Left lung (tissue), 10 donors: ENCODE data around the gene PCID2. TPM values are rescaled to one million over a fixed set of nuclear protein-coding genes. Genes with fewer than 3 reads are reported as not detected.

ENCODE experiments used
- ATAC-seq: fragments of 200-7000 bp; cut with Tn5 transposase; one replicate; pipeline ENCODE4 v1.9.1; 2020; ENCODE audit warnings: moderate library complexity
- DNase-seq, 4 donors: peaks; one replicate each; pipeline ENCODE4 v3.0.0-alpha.2; 2013 to 2020
- H3K27ac ChIP-seq, 2 donors: fragments of 200-600 bp; sonication (generic) in 1 of 2; one replicate each; pipeline versions ENCODE4 v1.5.0 to v1.8.0; 2020 to 2021
- H3K27me3 ChIP-seq, 2 donors: fragments of 200-600 bp; sonication (generic) in 1 of 2; one replicate each; pipeline versions ENCODE4 v1.5.0 to v1.8.0; 2020 to 2021
- H3K36me3 ChIP-seq, 2 donors: fragments of 200-600 bp; sonication (generic) in 1 of 2; one replicate each; pipeline versions ENCODE4 v1.5.0 to v1.8.0; 2020 to 2021
- H3K4me1 ChIP-seq, 2 donors: fragments of 200-600 bp; one replicate each; pipeline ENCODE4 v1.8.0; 2021
- H3K4me3 ChIP-seq, 2 donors: fragments of 200-600 bp; sonication (generic) in 1 of 2; one replicate each; pipeline versions ENCODE4 v1.5.0 to v1.8.0; 2020 to 2021; ENCODE audit warnings: mild to moderate bottlenecking in 1 of 2
- H3K9me3 ChIP-seq, 2 donors: fragments of 200-600 bp; sonication (generic) in 1 of 2; one replicate each; pipeline versions ENCODE4 v1.5.0 to v1.8.0; 2020 to 2021
- CTCF ChIP-seq, 2 donors: fragments of 200-600 bp; sonication (generic) in 1 of 2; IDR thresholded peaks; one replicate each; pipeline versions ENCODE4 v1.5.0 to v1.8.0; 2021; ENCODE audit warnings: antibody characterized with exemption in 2 of 2
- intact Hi-C, 2 donors: fragments of 100-400 bp; cut with DNase I; formaldehyde crosslinking; loops; one replicate each; pipeline versions ENCODE4 v1.11.2 to v1.14.2; 2022
- polyA plus RNA-seq, 6 donors: library from polyadenylated mRNA; unstranded; fragments of 120-200 nt; gene quantifications; one replicate each; pipeline ENCODE4 v1.2.1, GENCODE V29; 2013; ENCODE audit not compliant: insufficient read length in 6 of 6
- total RNA-seq, 2 donors: library from RNA; stranded (reverse); fragmentation: NEBNext Ultra II Directional; extraction: Animal tissue kit (Norgen Biotek cat#: 25700); gene quantifications; one replicate each; pipeline ENCODE4 v1.2.1, GENCODE V29; 2021
- donor health status: DM: no; HTN: yes; CAD: no.
- donor health status: DM: no; HTN: no; CAD: no.

Gene PCID2
- total and polyA plus RNA-seq, 8 donors: 30.5 to 79.7 (median 70.9) TPM

DNA sequence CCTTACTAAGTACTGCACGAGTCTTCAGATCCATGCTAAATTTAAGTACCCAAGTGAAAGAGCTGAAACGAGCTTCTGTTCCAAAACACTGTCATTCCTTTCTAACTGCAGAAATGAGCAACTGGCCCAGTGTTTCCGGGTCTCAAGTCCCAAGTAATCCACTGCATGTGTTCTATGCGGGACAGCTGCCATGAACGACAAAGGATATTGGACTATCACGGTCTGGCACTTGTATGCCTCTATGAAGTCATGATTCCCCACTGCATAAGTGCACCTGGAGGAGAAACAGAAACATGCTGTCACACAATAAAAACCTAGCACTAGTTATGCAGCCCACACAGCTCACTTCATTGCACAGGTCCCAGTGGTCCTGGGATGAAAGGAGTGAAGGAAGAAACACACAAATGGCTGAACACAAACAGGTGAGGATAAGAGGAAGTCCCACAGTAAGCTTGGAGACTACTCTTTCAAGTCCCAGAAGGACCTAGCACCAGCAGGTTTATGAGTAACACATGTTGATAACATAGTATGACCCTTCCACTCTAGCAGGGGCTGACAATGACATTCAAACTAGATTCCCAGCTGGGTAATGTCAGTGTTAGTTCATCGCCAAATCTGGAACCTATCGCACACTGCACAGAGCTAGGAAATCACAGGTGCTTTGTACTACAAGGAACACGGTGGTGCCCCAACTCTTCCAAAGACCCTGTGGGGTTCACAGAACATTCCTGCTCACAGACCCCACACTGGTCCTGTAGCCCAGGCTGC lies 11.3 kb downstream of the PCID2 start:
- Histone ChIP-seq H3K36me3 (peaks cover 0 to 74% of the 10 kb centered on the region in 2 donors), H3K9me3 (no peaks in the 10 kb centered on the region), H3K27me3 (no peaks in the 10 kb centered on the region), H3K4me3 (no peak overlapping the region), H3K4me1 (no peaks in the 10 kb centered on the region), H3K27ac (no peak overlapping the region)
- intact Hi-C loops: no loop called here
- no peak for TF ChIP-seq CTCF (IDR thresholded peaks at IDR 0.05)
- ATAC-seq (no peak), DNase-seq (no peak)

- Histone ChIP-seq H3K27ac (no peak overlapping the region), H3K27me3 (no peaks in the 10 kb centered on the region), H3K9me3 (no peaks in the 10 kb centered on the region), H3K4me3 (no peak overlapping the region), H3K4me1 (no peaks in the 10 kb centered on the region), H3K36me3 (peaks cover 0 to 87% of the 10 kb centered on the region in 2 donors)
- intact Hi-C loops: no loop called here
- ATAC-seq (no peak), DNase-seq (no peak)
- TF ChIP-seq CTCF (IDR thresholded peaks at IDR 0.05): no peak
Observed at GRCh38 chr13:113195360-113195759, 13.1 kb downstream of the PCID2 start.

DNA sequence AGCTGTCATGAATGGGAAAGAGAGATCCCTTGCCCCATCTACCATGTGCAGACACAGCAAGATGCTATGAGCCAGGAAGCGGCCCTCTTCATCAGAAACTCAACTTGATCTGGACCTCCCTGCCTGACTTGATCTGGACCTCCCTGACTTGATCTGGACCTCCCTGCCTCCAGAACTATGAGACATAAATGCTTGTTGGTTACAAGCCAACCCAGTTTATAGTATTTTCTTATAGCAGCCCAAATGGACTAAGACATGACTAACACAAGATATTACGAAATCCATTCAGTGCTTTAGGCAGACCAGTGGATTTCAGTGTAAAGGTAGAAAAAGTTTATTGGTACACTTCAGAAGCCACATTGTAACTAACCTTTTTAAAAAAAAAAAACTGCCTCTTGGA lies 15.6 kb downstream of the PCID2 start:
- no peaks in the 10 kb centered on the region for H3K9me3 ChIP-seq
- ATAC-seq: no peak

DNA sequence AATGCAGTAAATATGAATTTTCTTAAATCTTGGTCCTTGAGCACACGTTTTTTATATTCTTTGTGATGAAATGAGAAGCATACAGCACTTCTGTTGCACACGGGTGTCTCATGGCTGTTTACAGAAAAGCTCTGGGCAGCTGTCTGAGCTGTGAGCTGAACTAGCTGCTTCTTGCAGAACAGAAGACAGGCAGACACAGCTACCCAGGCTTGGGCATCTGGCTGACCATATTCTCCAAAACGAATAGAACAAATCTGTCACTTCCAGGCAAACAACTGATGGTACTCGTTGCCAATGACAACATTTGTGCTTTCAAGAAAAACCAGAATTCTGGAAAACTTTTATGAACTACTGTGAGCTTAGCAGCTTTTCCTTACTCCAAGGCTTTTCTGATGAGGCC lies 16.2 kb downstream of the PCID2 start:
- Histone ChIP-seq H3K36me3 (peaks cover 0 to 83% of the 10 kb centered on the region in 2 donors), H3K9me3 (no peaks in the 10 kb centered on the region), H3K27me3 (no peaks in the 10 kb centered on the region), H3K27ac (no peak overlapping the region), H3K4me1 (peaks cover 0 to 8% of the 10 kb centered on the region in 2 donors), H3K4me3 (no peak overlapping the region)
- ATAC-seq (no peak), DNase-seq (no peak)
- intact Hi-C loops: no loop called here
- no peak for TF ChIP-seq CTCF (IDR thresholded peaks at IDR 0.05)

More for the DNA sequence above, 15.6 kb downstream of the PCID2 start:
- H3K4me1 ChIP-seq: peaks cover 0 to 2% of the 10 kb centered on the region in 2 donors
- H3K36me3 ChIP-seq: peaks cover 0 to 87% of the 10 kb centered on the region in 2 donors
- TF ChIP-seq CTCF (IDR thresholded peaks at IDR 0.05): no peak
- no peaks in the 10 kb centered on the region for H3K27me3 ChIP-seq
- DNase-seq: no peak
- no peak overlapping the region for H3K27ac ChIP-seq
- intact Hi-C loops: no loop called here
- no peak overlapping the region for H3K4me3 ChIP-seq

DNA sequence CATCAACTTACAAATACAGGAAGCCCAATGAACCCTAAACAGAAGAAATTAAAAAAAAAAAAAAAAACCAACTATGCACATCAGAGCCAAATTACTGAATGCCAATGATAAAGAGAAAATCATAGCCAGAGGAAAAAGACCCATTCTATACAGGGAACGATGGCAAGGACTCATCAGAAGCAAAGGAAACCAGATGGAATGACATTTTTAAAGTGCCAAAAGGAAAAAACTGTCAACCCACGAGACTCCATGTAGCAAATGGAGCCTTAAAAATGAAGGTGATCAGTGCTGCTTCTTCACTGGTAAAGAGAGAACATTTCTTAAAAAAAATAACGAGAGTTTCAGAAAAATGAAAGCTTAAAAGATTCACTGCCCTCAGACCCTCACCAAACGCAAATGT lies 18.3 kb downstream of the PCID2 start:
- DNase-seq (no peak), ATAC-seq (no peak)
- intact Hi-C loops: no loop called here
- no peak for TF ChIP-seq CTCF (IDR thresholded peaks at IDR 0.05)
- peaks cover 0 to 64% of the 10 kb centered on the region in 2 donors for H3K36me3 ChIP-seq
- peaks cover 0 to 24% of the 10 kb centered on the region in 2 donors for H3K4me1 ChIP-seq
- H3K9me3 ChIP-seq: no peaks in the 10 kb centered on the region
- H3K27ac ChIP-seq: no peak overlapping the region
- H3K27me3 ChIP-seq: no peaks in the 10 kb centered on the region
- no peak overlapping the region for H3K4me3 ChIP-seq
